ENCODE data around the gene SLC22A16.
"Not testable (repeated sequence)": the region's sequence is repeated elsewhere in the genome, so short reads cannot be mapped to it uniquely, and the experiment has no call there.

Gene SLC22A16, protein sequence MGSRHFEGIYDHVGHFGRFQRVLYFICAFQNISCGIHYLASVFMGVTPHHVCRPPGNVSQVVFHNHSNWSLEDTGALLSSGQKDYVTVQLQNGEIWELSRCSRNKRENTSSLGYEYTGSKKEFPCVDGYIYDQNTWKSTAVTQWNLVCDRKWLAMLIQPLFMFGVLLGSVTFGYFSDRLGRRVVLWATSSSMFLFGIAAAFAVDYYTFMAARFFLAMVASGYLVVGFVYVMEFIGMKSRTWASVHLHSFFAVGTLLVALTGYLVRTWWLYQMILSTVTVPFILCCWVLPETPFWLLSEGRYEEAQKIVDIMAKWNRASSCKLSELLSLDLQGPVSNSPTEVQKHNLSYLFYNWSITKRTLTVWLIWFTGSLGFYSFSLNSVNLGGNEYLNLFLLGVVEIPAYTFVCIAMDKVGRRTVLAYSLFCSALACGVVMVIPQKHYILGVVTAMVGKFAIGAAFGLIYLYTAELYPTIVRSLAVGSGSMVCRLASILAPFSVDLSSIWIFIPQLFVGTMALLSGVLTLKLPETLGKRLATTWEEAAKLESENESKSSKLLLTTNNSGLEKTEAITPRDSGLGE

GRCh38 chr6:110476046-110476849 lies at the start of gene SLC22A16:
SLC22A16 (minus strand) TSS chr6:110476613; CDS start chr6:110476574, 39 bp downstream.
- DNase-seq = no peak

DNA sequence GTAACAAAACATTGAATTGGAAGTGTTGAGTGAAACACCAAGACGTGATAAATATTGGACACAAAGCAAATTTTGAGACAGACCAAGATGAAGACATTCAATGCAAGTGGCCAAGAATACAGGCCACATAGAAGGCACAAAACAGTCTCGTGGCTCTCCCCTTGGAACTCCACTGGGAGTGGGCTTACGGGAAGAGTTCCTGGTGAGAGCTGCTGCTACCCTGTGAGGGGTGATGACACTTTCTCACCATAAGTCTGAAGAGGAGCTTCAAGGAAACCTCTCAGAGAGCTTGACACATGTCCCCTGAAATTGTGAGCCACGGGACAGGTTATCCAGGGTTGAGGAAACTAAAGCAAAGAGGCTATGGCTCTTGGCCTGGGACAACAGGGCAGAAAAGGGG lies 48.6 kb upstream of the SLC22A16 start:
- no peak for DNase-seq

DNA sequence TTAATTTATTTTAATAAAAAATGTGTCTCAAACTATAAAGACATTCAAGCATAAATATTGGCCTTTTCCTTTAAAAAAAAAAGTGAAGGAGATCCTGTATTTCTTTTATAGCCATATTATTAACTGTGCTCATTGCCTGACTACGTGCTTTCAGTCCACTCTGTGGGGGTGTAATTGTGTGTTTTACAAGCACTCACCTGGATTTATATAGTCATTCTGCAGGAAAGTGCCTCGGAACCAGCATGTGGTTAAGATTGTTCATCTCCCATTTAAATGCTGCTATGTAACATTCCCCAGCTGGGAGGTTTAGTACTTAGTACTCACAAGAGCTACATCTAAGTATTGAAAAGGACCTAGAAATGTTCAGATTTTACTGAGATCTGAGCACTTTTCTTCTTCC lies 47.9 kb upstream of the SLC22A16 start:
- no peak for DNase-seq

DNA sequence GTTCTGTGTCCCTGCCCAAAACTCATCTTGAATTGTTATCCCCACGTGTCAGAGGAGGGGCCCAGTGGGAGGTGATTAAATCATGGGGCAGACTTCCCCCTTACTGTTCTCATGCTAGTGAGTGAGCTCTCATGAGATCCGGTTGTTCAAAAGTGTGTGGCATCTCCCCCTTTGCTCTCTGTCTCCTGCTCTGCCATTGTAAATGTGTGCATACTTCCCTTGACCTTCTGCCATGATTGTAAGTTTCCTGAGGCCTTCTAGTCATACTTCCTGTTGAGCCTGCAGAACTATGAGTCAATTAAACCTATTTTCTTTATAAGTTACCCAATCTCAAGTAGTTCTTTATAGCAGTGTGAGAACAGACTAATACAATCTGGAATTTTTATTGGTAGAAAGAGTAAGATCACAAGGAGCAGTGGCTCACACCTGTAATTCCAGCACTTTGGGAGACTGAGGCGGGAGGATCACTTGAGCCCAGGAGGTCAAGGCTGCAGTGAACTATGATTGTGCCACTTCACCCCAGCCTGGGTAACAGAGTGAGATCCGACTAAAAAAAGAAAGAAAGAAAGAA lies 47.1 kb upstream of the SLC22A16 start:
- DNase-seq = no peak

- no peak for DNase-seq
Measured at GRCh38 chr6:110522427-110522826, 46.0 kb upstream of the SLC22A16 start.

- DNase-seq = no peak
Measured at GRCh38 chr6:110520992-110521543, 44.7 kb upstream of the SLC22A16 start.

DNA sequence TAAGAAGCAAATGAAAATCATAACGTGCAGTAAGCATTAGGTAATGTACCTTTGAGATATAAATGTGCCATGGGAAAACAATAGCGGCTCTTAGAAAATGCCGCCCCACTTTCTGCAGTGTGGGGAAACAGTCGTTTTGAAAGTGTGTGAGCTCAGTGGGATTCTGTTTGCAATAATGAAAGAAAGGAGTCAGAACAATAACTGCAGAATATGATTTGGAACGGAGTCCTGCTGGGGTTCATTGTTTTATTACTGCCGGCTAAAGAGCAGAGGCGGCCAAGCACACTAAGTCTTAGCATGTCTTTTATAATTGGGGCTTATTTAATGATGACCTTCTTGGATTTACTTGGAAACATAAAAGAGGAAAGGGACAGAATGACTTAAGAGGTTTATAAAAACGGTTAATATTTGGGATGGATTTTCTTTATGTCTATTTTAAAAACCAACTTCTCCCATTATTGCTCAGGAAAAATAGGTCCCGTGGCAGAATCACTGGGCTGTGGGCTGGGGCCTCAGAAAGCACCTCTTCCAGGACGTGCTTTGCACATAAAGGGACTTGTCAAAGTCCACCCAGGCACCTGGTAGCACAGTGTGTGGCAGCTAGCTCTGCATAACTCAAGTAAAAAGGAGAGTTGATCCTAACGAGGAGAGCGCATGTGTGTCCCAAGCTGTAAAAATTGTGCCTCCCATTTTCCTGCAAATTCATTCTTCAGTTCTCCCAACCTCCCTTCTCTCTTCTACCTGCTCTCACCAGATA lies 44.0 kb upstream of the SLC22A16 start:
- no peak for DNase-seq

GRCh38 chr6:110517601-110518281 lies 41.3 kb upstream of the SLC22A16 start:
- no peak for DNase-seq

DNA sequence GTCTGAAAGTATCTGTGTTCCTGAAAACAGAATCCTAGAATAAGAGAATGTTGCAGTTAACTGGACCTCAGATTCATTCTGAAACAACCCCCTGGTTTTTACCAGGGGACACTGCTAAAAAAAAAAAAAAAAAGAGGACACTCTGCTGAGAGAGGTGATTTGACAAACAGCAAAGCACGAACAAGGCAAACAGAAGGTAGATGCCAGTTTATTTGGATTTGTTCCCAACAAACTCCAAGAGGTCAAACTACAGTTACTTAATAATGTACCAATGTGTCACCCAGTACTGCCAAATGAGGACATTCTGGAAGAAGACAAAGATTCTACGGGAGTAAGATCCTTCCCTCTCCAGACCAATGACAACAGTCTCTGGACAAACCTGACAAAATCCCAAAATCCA lies 40.6 kb upstream of the SLC22A16 start:
- no peak for DNase-seq

GRCh38 chr6:110514818-110515217 lies 38.4 kb upstream of the SLC22A16 start:
- no peak for DNase-seq

GRCh38 chr6:110512991-110513390 lies 36.6 kb upstream of the SLC22A16 start:
- DNase-seq = no peak

DNA sequence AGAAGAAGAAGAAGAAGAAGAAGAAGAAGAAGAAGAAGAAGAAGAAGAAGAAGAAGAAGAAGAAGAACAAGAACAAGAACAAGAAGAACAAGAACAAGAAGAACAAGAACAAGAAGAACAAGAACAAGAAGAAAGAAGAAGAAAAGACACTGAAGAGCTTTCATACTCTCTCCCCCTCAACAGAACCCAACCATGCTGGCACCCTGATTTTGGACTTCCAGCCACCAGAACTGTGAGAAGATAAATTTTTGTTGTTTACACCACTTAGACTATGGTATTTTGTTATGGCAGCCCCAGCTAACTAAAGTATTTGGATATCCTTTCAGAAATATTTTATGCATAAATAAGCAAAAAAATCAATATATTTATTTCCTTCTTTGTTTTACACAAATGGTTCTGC lies 36.1 kb upstream of the SLC22A16 start:
- DNase-seq = not testable (repeated sequence)

GRCh38 chr6:110511401-110511800 lies 35.0 kb upstream of the SLC22A16 start:
- DNase-seq = no peak

GRCh38 chr6:110509617-110510241 lies 33.3 kb upstream of the SLC22A16 start:
- DNase-seq = no peak

DNA sequence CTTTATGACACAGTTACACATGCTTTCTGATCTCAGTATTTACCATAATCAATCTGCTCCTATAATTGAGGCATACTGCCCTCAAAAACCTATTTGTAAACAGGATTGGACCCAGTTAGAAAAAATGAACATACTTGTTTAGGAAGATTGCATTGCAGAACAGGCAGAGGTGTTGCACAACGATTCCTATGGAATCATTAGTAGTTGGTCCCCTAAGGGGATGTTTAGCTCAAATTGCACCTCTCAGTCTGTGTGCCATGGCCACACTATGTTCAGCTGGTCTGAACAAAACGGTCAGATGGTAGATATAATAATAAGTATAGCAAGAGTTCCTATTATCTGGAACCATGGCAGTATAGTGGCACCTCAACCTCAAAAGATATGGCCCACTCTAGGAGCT lies 28.5 kb upstream of the SLC22A16 start:
- not testable (repeated sequence) for DNase-seq

DNA sequence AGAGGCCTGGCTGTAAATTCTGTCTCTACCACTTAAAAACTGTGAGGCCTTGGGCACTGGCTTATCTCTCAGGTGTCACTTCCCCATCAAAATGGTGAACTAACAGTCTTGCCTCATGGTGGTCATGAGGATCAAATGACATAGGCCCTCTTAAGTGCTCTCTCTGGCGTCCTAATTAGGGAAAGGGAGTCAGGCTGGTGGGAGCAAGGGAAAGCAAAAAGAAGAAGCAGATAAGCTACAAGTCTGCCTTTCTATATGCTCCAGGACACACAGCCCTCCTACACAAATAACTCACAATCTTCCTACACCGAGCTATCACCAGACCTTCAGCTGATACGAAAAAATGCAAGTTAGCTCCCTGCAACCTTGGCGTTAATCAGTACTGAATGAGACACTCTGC lies 19.5 kb upstream of the SLC22A16 start:
- DNase-seq = no peak

DNA sequence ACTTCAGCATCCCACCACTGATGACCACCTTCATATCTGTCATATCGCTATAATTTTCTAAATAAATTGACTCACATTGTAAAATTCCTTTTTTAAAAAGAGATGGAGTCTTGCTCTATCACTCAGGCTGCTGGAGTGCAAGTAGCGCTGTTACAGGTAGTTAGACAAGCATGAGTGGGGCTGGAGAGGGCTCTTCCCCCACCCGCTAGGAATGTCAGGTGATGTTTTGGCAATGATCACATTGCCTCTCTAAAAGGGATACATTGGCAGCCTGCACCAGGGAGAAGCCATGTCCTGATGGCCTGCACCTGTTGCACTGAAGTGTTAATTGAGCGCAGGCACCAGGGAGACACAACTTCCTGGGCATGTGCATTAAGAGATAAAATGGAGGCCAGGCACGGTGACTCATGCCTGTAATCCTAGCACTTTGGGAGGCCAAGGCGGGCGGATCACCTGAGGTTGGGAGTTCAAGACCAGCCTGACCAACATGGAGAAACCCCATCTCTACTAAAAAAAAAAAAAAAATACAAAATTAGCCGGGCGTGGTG lies 16.9 kb upstream of the SLC22A16 start:
- no peak for DNase-seq

DNA sequence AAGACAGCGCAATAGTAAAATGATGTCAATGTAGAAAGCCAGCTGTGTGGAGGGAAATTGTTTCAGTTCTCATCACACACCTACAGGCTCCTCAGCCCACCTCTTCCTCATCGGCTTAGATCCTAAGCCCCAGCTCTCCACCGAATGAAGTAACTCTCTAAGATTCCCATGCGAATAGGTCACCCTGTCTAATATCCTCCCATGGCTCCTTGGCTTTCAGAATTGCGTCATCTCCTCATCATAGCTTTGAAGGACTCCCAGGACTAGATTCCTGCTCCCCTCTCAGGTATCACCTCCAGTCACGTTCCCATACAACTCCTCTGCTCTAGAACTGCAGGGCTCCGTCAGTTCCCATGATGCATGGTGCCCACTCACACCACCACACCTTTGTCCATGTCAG lies 16.2 kb upstream of the SLC22A16 start:
- DNase-seq = no peak

DNA sequence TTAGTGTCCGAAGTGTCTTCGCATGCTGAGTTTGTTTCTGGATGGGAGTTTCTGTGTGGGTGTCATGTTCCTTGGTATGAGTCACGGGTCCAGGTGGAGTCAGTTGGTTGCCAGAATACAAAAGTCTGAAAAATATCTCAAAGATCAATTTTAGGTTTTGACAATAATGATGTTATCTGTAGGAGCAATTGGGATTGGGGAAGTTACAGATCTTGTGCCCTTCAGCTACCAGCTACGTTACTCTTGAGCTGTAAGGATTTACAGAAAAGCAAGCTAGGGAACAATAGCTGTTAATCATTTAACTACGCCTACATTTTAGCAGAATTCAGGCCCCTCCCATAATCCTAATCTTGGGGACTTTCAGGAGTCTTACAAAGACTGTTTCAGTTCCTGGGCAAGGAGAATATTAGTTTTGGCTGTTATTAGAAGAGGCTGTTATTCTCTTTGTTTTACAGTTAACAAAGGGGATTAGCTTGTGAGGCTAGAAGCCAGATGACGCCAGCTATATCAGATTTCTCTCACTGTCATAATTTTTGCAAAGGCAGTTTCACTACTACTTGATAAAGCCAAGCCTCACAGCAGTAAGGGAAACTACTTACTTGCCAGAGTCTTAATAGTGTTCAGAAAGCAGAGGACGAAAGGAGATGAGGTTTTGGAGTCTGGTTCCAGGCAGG lies 15.4 kb upstream of the SLC22A16 start:
- no peak for DNase-seq

- DNase-seq = no peak
Measured at GRCh38 chr6:110491299-110491643, 14.9 kb upstream of the SLC22A16 start.

Measured in GOT3 (cell line).